ENCODE measurements around the gene TLE4.

Gene TLE4

GRCh38 chr9:79694676-79695400 is 123.1 kb downstream of the TLE4 start:
- peak; percentile 40 for DNase-seq

GRCh38 chr9:79695531-79696175 is 123.9 kb downstream of the TLE4 start:
- DNase-seq: no peak

GRCh38 chr9:79698967-79699366 is 127.2 kb downstream of the TLE4 start:
- DNase-seq: no peak

- DNase-seq: no peak
These were observed 127.7 kb downstream of the TLE4 start for GRCh38 chr9:79699479-79699878.

GRCh38 chr9:79700607-79701360 is 129.0 kb downstream of the TLE4 start:
- no peak for DNase-seq

GRCh38 chr9:79701651-79702050 is 129.9 kb downstream of the TLE4 start:
- no peak for DNase-seq

GRCh38 chr9:79705704-79706103 is 133.9 kb downstream of the TLE4 start:
- DNase-seq: no peak

- DNase-seq: no peak
These were observed 134.7 kb downstream of the TLE4 start for GRCh38 chr9:79706512-79706911.

- no peak for DNase-seq
These were observed 135.8 kb downstream of the TLE4 start for GRCh38 chr9:79707589-79707988.

GRCh38 chr9:79708541-79708940 is 136.8 kb downstream of the TLE4 start:
- DNase-seq: no peak

- no peak for DNase-seq
These were observed 138.2 kb downstream of the TLE4 start for GRCh38 chr9:79709743-79710674.

GRCh38 chr9:79711874-79712273 is 140.1 kb downstream of the TLE4 start:
- no peak for DNase-seq

GRCh38 chr9:79719021-79719420 is 147.3 kb downstream of the TLE4 start:
- DNase-seq: no peak

GRCh38 chr9:79719989-79720388 is 148.2 kb downstream of the TLE4 start:
- no peak for DNase-seq

- no peak for DNase-seq
These were observed 159.6 kb downstream of the TLE4 start for GRCh38 chr9:79731171-79731890.

GRCh38 chr9:79735023-79735779 is 163.4 kb downstream of the TLE4 start:
- DNase-seq: no peak

GRCh38 chr9:79736051-79736450 is 164.3 kb downstream of the TLE4 start:
- DNase-seq: no peak

GRCh38 chr9:79741381-79741780 is 169.6 kb downstream of the TLE4 start:
- no peak for DNase-seq

GRCh38 chr9:79742110-79742721 is 170.5 kb downstream of the TLE4 start:
- no peak for DNase-seq

- DNase-seq: no peak
These were observed 172.8 kb downstream of the TLE4 start for GRCh38 chr9:79744521-79744920.
